Psoas muscle (tissue), 8 donors: Measurements from ENCODE around the gene SOX13. TPM values are rescaled to one million over a fixed set of nuclear protein-coding genes. Genes with fewer than 3 reads are reported as not detected.

ENCODE experiments used
- ATAC-seq, 4 donors: fragments of 200-7000 bp; cut with Tn5 transposase; one replicate each; pipeline ENCODE4 v1.9.1; 2020; ENCODE audit warnings: moderate library complexity in 3 of 4, mild to moderate bottlenecking in 2 of 4
- DNase-seq, 2 donors: peaks; one replicate each; pipeline ENCODE4 v3.0.0-alpha.2; 2020
- H3K27ac ChIP-seq: fragments of 200-600 bp; one replicate; pipeline ENCODE4 v1.8.0; 2022
- H3K27me3 ChIP-seq, 3 donors: fragments of 200-600 bp in 1 of 3; one replicate each; pipeline versions ENCODE4 v1.6.1 to v1.8.0; 2013 to 2022; ENCODE audit warnings: low read length in 2 of 3, mild to moderate bottlenecking in 2 of 3, moderate library complexity in 1 of 3; ENCODE audit not compliant: insufficient read depth in 3 of 3
- H3K36me3 ChIP-seq, 2 donors: fragments of 200-600 bp in 1 of 2; one replicate each; pipeline versions ENCODE4 v1.6.1 to v1.8.0; 2013 to 2022; ENCODE audit warnings: low read depth in 1 of 2, mild to moderate bottlenecking in 1 of 2, moderate library complexity in 1 of 2; ENCODE audit not compliant: insufficient read depth in 1 of 2
- H3K4me1 ChIP-seq: fragments of 200-600 bp; one replicate; pipeline ENCODE4 v1.8.0; 2022
- H3K4me3 ChIP-seq: fragments of 200-600 bp; one replicate; pipeline ENCODE4 v1.8.0; 2022; ENCODE audit warnings: mild to moderate bottlenecking
- H3K9me3 ChIP-seq: fragments of 200-600 bp; one replicate; pipeline ENCODE4 v1.8.0; 2022
- CTCF ChIP-seq: fragments of 200-600 bp; IDR thresholded peaks from one replicate; pipeline ENCODE4 v1.8.0; 2022; ENCODE audit warnings: antibody characterized with exemption
- WGBS, 3 donors: extraction: QIAGEN DNeasy Blood & Tissue Kit; methylation state at CpG; one replicate each; pipeline versions ENCODE4 v1.1.6 to v1.1.7; 2013; 5-methylcytosine and 5-hydroxymethylcytosine counted together
- intact Hi-C, 2 donors: fragments of 100-400 bp; cut with DNase I; formaldehyde crosslinking; loops; one replicate each; pipeline versions ENCODE4 v1.11.0 to v1.14.2; 2022
- polyA plus RNA-seq, 3 donors: library from polyadenylated mRNA; stranded (reverse); fragments of 200-250 nt; gene quantifications; one replicate each; pipeline ENCODE4 v1.2.3, GENCODE V29; 2013
- total RNA-seq, 4 donors: library from RNA; stranded (reverse); fragmentation: NEBNext Ultra II Directional in 2 of 4; extraction: Animal tissue kit (Norgen Biotek cat#: 25700) in 2 of 4; gene quantifications; one replicate each; pipeline versions ENCODE4 v1.2.1 to v1.2.4, GENCODE V29; 2021 to 2023
- donor health status: healthy with polysubstance abuse.
- donor health status: DM: no; HTN: no; CAD: no; lungs with moderate emphysema.
- donor health status: Bipolar disorder and iron deficiency.
- donor health status: healthy.
- donor health status: DM: yes; HTN: yes; CAD: no.
- donor health status: DM: no; HTN: no; CAD: no.
- donor health status: DM: no; HTN: no; CAD: no.
- donor health status: DM: yes; HTN: yes; CAD: no.

Gene SOX13
- total and polyA plus RNA-seq, 7 donors, result 5.2 to 19.6 (median 9.4) TPM

DNA sequence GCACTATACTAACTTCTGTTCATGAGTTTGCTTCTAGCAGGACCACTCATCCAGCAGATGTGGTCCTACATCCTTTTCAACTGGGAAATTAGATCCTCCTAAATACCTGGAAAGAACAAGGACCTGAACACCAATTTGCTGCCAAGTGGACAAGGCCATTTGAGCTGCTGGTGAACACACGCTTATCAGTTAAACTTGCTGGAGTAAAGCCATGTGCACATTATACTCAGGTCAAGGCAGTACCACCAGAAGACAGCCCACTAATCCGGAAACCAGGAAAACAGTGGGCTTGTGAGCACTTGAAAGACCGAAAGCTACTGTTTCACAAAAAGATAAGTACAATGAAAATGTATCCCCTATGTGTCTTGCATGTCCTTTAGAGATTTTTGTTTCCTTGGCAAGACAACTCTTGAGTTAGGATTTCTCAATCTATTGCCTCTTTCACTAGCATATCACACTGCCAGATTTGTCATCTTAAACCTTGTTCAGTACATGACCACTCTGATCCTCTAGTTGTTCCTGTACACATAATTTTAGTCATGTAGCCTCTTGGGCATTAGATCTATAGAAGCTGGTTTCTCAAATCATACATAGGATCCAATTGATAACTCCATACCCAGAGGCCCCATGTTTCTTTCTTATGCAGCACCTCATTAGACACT lies 97.7 kb downstream of the SOX13 start:
- Histone ChIP-seq H3K36me3 (no peaks in the 10 kb centered on the region), H3K27me3 (peaks cover 0 to 3% (median 0%) of the 10 kb centered on the region in 3 donors), H3K27ac (no peak overlapping the region), H3K4me3 (no peak overlapping the region), H3K4me1 (no peaks in the 10 kb centered on the region), H3K9me3 (no peaks in the 10 kb centered on the region)
- TF ChIP-seq CTCF, result no peak
- DNase-seq (no peak), ATAC-seq (no peak)
- intact Hi-C loops, result no loop called here
- WGBS, 3 donors, result 82 to 87% (median 87%) methylated on average over 3 of the region's 3 CpGs

DNA sequence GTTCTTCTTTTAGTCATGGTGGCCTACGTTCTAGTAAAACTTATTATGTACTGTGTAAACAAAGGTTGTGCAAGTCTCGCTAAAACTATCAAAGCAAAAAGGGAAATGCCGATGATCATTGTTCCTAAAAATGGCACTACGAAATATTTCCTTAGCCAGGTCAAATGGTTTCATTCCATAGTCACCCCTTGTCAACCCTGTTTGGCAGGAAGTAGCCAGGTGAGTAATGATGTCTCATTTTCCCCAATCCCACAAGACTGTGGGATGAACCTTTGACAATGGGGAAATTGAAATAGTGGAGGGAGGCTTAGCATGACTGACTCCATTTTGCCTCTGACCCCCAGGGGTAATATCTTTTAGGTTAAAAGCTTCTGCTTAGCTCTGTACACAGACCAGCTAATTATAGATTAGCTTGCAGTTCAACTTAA lies 98.8 kb downstream of the SOX13 start:
- Histone ChIP-seq H3K9me3 (no peaks in the 10 kb centered on the region), H3K36me3 (no peaks in the 10 kb centered on the region), H3K27me3 (peaks cover 0 to 3% (median 0%) of the 10 kb centered on the region in 3 donors), H3K27ac (no peak overlapping the region), H3K4me3 (no peak overlapping the region), H3K4me1 (no peaks in the 10 kb centered on the region)
- WGBS, 3 donors, result 56 to 71% (median 64%) methylated on average over 4 of the region's 4 CpGs
- intact Hi-C loops, result no loop called here
- DNase-seq (no peak), ATAC-seq (no peak)
- no peak for TF ChIP-seq CTCF

- H3K4me3 ChIP-seq, result no peak overlapping the region
- H3K9me3 ChIP-seq, result no peaks in the 10 kb centered on the region
- ATAC-seq (no peak), DNase-seq (no peak)
- H3K36me3 ChIP-seq, result no peaks in the 10 kb centered on the region
- H3K27ac ChIP-seq, result no peak overlapping the region
- intact Hi-C loops, result no loop called here
- H3K27me3 ChIP-seq, result peaks cover 0 to 3% (median 2%) of the 10 kb centered on the region in 3 donors
- no peaks in the 10 kb centered on the region for H3K4me1 ChIP-seq
- 77 to 91% (median 91%) methylated on average over 2 of the region's 2 CpGs for WGBS, 3 donors
- no peak for TF ChIP-seq CTCF
Measured at GRCh38 chr1:204172404-204173029, 99.6 kb downstream of the SOX13 start.

GRCh38 chr1:204174958-204175357 lies 102.0 kb downstream of the SOX13 start:
- TF ChIP-seq CTCF, result no peak
- 52 to 69% (median 61%) methylated on average over 3 of the region's 3 CpGs for WGBS, 3 donors
- no peaks in the 10 kb centered on the region for H3K4me1 ChIP-seq
- peaks cover 0 to 3% (median 2%) of the 10 kb centered on the region in 3 donors for H3K27me3 ChIP-seq
- no peak overlapping the region for H3K27ac ChIP-seq
- ATAC-seq (no peak), DNase-seq (no peak)
- H3K36me3 ChIP-seq, result no peaks in the 10 kb centered on the region
- intact Hi-C loops, result no loop called here
- H3K4me3 ChIP-seq, result no peak overlapping the region
- H3K9me3 ChIP-seq, result no peaks in the 10 kb centered on the region
